GM12872 (cell line): ENCODE measurements around the gene KISS1R.

Experiments
- TF ChIP-seq, protein P1 (sequence below): IDR thresholded peaks from 3 replicates; pipeline ENCODE4 v1.5.1; 2011; ENCODE audit warnings: low read depth, mild to moderate bottlenecking, low read length, moderate library complexity; ENCODE audit not compliant: insufficient read depth

KISS1R gene

DNA sequence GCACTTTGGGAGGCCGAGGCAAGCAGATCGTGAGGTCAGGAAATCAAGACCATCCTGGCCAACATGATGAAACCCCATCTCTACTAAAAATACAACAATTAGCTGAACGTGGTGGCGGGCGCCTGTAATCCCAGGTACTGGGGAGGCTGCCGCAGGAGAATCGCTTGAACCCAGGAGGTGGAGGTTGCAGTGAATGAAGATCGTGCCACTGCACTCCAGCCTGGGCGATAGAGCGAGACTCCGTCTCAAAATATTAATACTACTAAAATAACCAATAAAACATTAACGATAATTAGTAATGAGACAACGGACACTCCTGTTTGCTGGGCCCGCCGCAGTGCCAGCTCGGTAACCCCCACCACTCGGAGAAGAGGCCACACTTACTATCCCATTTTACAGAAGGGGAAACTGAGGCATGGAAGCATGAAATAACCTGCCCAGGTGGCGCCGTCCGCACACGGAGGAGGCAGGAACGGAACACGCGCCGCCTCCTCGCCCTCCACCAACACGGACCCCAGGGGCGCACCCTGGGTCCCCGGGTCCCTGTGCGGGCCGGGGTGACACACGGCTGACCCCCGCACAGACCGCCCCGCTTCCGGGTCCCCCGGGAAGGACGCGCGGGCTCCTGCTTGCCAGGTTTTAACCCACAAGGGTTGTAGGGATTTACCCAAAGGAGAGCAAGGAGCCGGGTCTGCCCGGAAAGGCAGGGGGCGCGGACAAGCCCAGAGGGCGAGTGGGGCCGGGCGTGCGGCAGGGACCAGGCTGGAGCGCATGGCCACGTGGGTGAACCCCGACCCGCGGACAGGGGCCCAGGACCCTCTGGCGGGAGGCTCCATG lies 5.7 kb upstream of the KISS1R start:
- TF ChIP-seq, protein P1, sequence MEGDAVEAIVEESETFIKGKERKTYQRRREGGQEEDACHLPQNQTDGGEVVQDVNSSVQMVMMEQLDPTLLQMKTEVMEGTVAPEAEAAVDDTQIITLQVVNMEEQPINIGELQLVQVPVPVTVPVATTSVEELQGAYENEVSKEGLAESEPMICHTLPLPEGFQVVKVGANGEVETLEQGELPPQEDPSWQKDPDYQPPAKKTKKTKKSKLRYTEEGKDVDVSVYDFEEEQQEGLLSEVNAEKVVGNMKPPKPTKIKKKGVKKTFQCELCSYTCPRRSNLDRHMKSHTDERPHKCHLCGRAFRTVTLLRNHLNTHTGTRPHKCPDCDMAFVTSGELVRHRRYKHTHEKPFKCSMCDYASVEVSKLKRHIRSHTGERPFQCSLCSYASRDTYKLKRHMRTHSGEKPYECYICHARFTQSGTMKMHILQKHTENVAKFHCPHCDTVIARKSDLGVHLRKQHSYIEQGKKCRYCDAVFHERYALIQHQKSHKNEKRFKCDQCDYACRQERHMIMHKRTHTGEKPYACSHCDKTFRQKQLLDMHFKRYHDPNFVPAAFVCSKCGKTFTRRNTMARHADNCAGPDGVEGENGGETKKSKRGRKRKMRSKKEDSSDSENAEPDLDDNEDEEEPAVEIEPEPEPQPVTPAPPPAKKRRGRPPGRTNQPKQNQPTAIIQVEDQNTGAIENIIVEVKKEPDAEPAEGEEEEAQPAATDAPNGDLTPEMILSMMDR = no peak

DNA sequence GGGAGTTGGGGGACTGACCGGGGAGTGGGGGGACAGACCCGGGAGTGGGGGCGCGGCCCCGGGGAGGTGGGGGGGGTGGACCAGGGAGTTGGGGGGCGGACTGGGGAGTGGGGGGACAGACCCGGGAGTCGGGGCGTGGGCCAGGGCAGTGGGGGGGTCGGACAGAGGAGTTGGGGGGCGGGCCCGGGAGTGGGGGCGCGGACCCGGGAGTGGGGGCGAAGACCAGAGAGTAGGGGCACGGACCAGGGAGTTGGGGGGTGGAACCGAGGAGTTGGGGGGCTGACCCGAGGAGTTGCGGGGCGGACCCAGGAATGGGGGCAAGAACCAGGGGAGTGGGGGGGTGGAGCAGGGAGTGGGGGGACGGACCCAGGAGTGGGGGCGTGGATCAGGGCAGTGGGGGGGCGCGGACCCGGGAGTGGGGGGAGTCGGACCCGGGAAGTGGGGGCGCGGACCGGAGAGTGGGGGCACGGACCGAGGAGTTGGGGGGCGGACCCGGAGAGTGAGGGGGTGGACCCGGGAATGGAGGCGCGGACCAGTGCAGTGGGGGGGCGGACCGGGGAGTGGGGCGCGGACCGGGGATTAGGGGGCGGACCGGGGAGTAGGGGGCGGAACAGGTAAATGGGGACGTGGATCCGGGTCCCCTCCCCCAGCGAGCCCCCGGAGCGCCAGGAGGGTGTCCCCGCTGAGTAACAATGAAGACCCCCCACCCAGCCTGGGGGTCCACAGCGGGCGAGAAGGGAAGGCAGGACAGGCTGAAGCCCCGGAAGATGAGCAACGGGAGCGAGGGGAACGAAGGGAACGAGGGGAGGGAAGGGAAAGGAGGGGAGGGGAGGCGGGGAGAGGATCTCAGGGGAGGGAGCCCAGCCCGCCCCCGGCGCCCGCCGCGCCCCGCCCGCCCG lies 4.7 kb upstream of the KISS1R start:
- TF ChIP-seq, protein P1 = no peak

DNA sequence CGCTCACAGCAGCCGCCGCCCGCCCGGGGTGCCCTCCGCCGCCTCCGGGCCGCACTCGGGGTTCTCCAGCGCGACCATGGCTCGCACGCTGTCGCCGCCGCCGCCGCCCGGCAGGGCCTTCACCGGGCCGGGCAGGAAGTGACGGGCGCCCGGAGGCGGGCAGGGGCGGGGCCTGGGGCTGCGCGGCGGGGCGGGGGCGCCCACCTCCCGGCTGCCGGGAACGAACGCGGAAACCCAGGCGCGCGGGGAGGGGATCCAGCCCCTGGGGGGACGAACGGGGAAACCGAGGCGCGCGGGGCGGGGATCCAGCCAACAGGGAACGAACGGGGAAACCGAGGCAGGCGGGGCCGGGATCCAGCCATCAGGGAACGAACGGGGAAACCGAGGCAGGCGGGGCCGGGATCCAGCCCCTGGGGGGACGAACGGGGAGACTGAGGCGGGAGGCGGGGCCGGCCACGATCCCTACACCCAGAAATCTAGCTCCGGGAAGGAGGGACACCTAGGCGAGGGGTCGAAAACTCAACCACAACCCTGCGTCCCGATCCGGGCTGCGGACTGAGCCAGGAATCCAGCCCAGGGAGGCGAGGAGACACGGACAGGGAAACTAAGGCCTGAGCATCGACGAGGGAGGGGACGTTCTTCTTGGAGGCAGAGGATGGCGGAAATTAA lies 3.9 kb upstream of the KISS1R start, which contains the start of gene R3HDM4:
Gene R3HDM4, minus strand, starts transcription at position 140 of the 669 bp plus-strand sequence. Its CDS starts 62 bp downstream, at position 78.
- TF ChIP-seq, protein P1 = no peak

DNA sequence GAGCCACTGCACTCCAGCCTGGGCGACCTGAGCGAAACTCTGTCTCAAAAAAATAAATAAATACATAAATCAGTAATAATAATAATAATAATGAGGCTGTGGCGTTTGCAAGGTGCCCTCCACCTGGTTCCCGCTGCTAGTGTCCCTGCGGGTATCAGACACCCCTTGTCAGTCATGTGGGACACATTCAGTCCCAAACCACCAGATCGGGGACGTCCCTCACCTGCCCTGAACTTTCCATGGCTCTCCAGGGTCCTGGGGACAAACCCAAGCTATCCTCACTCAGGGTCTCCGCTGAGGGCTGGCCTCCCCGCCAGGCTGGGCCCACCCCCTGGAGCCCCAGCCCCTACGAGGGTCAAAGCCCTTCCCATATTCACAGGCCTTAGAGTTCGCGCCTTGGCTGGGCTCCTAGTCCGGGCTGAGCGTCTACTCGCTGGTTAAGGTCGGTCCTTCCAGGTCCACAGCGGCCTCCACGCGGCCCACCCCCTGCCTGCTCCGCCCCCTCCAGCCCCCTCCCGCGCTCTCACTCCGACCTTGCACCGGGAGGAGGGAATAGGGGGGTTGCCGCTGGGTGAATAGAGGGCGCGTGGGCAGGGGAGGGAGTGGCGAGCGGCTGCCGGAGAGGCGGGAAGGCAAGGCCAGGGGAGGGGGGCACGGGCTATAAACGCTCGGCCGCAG lies 349 bp upstream of the KISS1R start:
- TF ChIP-seq, protein P1 = no peak

DNA sequence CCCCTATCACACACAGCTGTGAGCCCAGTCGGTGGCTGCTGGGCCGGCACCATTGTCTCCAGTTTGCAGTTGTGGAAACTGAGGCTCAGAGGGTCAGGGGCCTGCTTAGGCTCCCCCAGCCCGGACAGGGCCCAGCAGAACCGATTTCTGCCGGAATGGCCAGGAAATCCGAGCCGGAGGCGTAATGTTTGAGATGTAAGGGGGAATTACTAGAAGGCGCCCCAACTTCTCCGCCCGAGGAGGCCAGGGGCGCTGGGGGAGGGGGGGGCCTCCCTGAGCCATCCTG lies 962 bp downstream of the KISS1R start:
- TF ChIP-seq, protein P1 = no peak

DNA sequence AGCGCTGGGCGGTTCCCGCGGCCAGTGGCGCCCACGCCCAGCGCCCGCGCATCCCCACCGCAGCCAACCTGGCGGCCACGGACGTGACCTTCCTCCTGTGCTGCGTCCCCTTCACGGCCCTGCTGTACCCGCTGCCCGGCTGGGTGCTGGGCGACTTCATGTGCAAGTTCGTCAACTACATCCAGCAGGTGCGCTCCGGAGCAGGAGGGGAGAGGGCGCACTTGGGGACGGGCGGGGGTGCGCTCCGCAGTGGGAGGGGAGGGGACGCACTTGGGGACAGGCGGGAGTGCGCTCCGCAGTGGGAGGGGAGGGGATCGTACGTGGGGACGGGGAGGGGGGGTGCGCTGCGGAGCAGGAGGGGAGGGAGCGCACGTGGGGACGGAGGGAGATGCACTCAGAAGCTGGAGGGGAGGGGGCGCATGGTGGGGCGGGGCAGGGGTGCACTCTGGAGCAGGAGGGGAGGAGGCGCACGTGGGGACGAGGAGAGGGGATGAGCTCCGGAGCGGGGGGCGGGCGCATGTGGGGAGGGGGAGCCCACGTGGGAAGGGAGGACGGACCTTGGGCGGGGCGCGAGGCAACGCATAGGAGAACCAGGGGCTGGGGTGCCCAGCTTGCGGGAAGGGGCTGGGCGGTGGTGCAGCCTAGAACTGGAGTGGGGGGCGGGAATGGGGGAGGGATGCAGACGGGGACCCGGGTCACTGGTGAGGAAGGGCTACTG lies 1.5 kb downstream of the KISS1R start:
- TF ChIP-seq, protein P1 = no peak
